ENCODE measurements around the gene NCAPG. TPM values are rescaled to one million over a fixed set of nuclear protein-coding genes. Genes with fewer than 3 reads are reported as not detected.

NCAPG gene
- polyA plus RNA-seq, 3 donors, result not detected

DNA sequence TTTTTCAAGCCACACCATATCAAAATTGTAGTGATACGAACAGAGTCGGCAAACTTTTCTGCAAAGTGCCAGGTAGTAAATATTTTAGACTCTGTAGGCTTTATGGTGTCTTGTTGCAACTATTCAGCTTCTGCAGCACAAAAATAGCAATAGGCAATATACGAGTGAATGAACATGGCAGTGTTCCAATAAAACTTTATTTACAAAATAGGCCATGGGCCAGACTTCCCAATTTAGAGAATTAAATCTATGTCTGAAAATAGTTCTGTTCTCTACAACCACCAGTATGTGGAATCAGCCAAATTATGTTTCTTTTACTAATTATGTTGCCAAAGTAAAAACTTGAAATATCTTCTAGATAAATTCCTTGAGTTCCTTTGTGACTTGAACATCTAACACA is 56.5 kb downstream of the NCAPG start:
- no peak overlapping the region for H3K4me3 Mint-ChIP-seq
- Histone ChIP-seq H3K9ac (ENCODE audit: insufficient read depth, low read length, poor library complexity, severe bottlenecking) (no peak overlapping the region), H3K27me3 (ENCODE audit: control insufficient read depth in 2 of 2, insufficient read depth in 2 of 2, low read length in 2 of 2) (no peaks in the 10 kb centered on the region), H3K27ac (ENCODE audit: low read depth in 1 of 2, low read length in 2 of 2) (no peak overlapping the region), H3K79me2 (ENCODE audit: insufficient read depth, low read length) (no peaks in the 10 kb centered on the region), H2AFZ (ENCODE audit: insufficient read depth, low read depth, low read length, poor library complexity, severe bottlenecking) (no peak overlapping the region), H3K4me1 (ENCODE audit: control insufficient read depth in 1 of 2, insufficient read depth in 2 of 2, low read length in 2 of 2) (no peaks in the 10 kb centered on the region), H4K20me1 (ENCODE audit: insufficient read depth, low read length) (no peaks in the 10 kb centered on the region), H3K4me2 (replicated peaks; ENCODE audit: extremely low read depth, low read length, poor library complexity, severe bottlenecking) (no peak overlapping the region), H3K36me3 (replicated peaks in 1 of 2; ENCODE audit: control insufficient read depth in 1 of 2, insufficient read depth in 2 of 2, low read length in 2 of 2) (peaks cover 0 to 3% of the 10 kb centered on the region in 2 donors), H3K4me3 (replicated peaks in 1 of 3; ENCODE audit: low read depth in 2 of 3, low read length in 3 of 3) (no peak overlapping the region), H3K9me3 (replicated peaks in 1 of 2; ENCODE audit: control insufficient read depth in 1 of 2, insufficient read depth in 1 of 2, low read length in 2 of 2) (peaks cover 3 to 13% of the 10 kb centered on the region in 2 donors)
- intact Hi-C loops (cut with micrococcal nuclease), result no loop called here
- no peak for DNase-seq
- peaks cover 0 to 4% (median 0%) of the 10 kb centered on the region in 3 donors for H3K27me3 Mint-ChIP-seq (ENCODE audit: low read depth in 3 of 3)
- peaks cover 4 to 18% (median 9%) of the 10 kb centered on the region in 7 donors for H3K9me3 Mint-ChIP-seq
- TF ChIP-seq, protein P1, sequence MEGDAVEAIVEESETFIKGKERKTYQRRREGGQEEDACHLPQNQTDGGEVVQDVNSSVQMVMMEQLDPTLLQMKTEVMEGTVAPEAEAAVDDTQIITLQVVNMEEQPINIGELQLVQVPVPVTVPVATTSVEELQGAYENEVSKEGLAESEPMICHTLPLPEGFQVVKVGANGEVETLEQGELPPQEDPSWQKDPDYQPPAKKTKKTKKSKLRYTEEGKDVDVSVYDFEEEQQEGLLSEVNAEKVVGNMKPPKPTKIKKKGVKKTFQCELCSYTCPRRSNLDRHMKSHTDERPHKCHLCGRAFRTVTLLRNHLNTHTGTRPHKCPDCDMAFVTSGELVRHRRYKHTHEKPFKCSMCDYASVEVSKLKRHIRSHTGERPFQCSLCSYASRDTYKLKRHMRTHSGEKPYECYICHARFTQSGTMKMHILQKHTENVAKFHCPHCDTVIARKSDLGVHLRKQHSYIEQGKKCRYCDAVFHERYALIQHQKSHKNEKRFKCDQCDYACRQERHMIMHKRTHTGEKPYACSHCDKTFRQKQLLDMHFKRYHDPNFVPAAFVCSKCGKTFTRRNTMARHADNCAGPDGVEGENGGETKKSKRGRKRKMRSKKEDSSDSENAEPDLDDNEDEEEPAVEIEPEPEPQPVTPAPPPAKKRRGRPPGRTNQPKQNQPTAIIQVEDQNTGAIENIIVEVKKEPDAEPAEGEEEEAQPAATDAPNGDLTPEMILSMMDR (IDR thresholded peaks at IDR 0.05), result no peak
- WGBS (ENCODE audit: insufficient coverage), result no CpG with 5 or more reads among the region's 3 CpGs
- H3K36me3 Mint-ChIP-seq, result peaks cover 17 to 35% of the 10 kb centered on the region in 2 donors
- H3K27ac Mint-ChIP-seq, result no peak overlapping the region
- H3K4me1 Mint-ChIP-seq, result no peaks in the 10 kb centered on the region

DNA sequence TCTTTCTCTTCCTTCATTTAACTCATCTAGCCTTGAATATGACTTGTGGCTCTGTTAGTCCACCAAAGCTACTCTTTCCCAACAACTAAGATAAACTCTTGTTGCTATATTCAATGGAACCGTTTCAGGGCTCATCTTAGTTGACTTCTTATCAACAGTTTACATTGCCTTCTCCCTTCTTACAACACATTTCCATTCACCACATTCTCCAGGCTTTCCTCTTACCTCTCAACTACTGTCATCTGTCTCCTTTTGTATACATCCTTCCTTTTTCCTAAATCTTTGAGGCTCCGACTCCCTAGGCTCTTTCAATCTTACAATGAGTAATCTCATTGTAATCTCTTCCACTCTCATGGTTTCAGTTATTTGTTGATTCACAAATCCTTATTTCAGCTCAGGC is 58.5 kb downstream of the NCAPG start:
- WGBS (ENCODE audit: insufficient coverage), result 100% methylated on average over 2 of the region's 2 CpGs
- Histone ChIP-seq H2AFZ (ENCODE audit: insufficient read depth, low read depth, low read length, poor library complexity, severe bottlenecking) (no peak overlapping the region), H3K27me3 (ENCODE audit: control insufficient read depth in 2 of 2, insufficient read depth in 2 of 2, low read length in 2 of 2) (no peaks in the 10 kb centered on the region), H4K20me1 (ENCODE audit: insufficient read depth, low read length) (no peaks in the 10 kb centered on the region), H3K36me3 (replicated peaks in 1 of 2; ENCODE audit: control insufficient read depth in 1 of 2, insufficient read depth in 2 of 2, low read length in 2 of 2) (no peaks in the 10 kb centered on the region), H3K4me2 (replicated peaks; ENCODE audit: extremely low read depth, low read length, poor library complexity, severe bottlenecking) (no peak overlapping the region), H3K9ac (ENCODE audit: insufficient read depth, low read length, poor library complexity, severe bottlenecking) (no peak overlapping the region), H3K27ac (ENCODE audit: low read depth in 1 of 2, low read length in 2 of 2) (no peak overlapping the region), H3K4me1 (ENCODE audit: control insufficient read depth in 1 of 2, insufficient read depth in 2 of 2, low read length in 2 of 2) (no peaks in the 10 kb centered on the region), H3K79me2 (ENCODE audit: insufficient read depth, low read length) (no peaks in the 10 kb centered on the region), H3K4me3 (replicated peaks in 1 of 3; ENCODE audit: low read depth in 2 of 3, low read length in 3 of 3) (no peak overlapping the region), H3K9me3 (replicated peaks in 1 of 2; ENCODE audit: control insufficient read depth in 1 of 2, insufficient read depth in 1 of 2, low read length in 2 of 2) (no peaks in the 10 kb centered on the region)
- no peak overlapping the region for H3K4me3 Mint-ChIP-seq
- intact Hi-C loops (cut with micrococcal nuclease), result no loop called here
- no peak overlapping the region for H3K27ac Mint-ChIP-seq
- H3K9me3 Mint-ChIP-seq, result peaks cover 0 to 3% (median under 1%) of the 10 kb centered on the region in 7 donors
- DNase-seq, result no peak
- TF ChIP-seq, protein P1 (IDR thresholded peaks at IDR 0.05), result no peak
- H3K4me1 Mint-ChIP-seq, result no peaks in the 10 kb centered on the region
- H3K27me3 Mint-ChIP-seq (ENCODE audit: low read depth in 3 of 3), result peaks cover 0 to 4% (median 0%) of the 10 kb centered on the region in 3 donors
- H3K36me3 Mint-ChIP-seq, result peaks cover 6 to 18% of the 10 kb centered on the region in 2 donors
